Measurements from ENCODE around the gene ZFP91. TPM values are rescaled to one million over a fixed set of nuclear protein-coding genes. Genes with fewer than 3 reads are reported as not detected.

ZFP91 gene
- total RNA-seq, 1 experiment from 2014 or later, result 74.3 TPM

- Histone ChIP-seq H3K36me3 (ENCODE audit: insufficient read depth, low read length, poor library complexity, severe bottlenecking) (no peaks in the 10 kb centered on the region), H3K27me3 (replicated peaks; ENCODE audit: insufficient read depth, low read depth, low read length, poor library complexity) (no peaks in the 10 kb centered on the region), H3K4me3 (ENCODE audit: low read depth, low read length, poor library complexity, severe bottlenecking) (no peak overlapping the region), H3K27ac (ENCODE audit: low read depth, low read length, poor library complexity, severe bottlenecking) (no peak overlapping the region), H3K9me3 (ENCODE audit: low read depth, low read length, poor library complexity, severe bottlenecking) (no peaks in the 10 kb centered on the region), H3K4me1 (ENCODE audit: insufficient read depth, low read length, poor library complexity, severe bottlenecking) (no peaks in the 10 kb centered on the region)
- DNase-seq (ENCODE audit: low spot score), result no peak
- intact Hi-C loops (cut with micrococcal nuclease; ENCODE audit: unreplicated experiment), result no loop called here
- ChIA-PET POLR2A (ENCODE audit: low non-redundant PET) (no interaction called here), CTCF (no interaction called here)
- TF ChIP-seq CTCF (conservative IDR thresholded peaks at IDR 0.05; ENCODE audit: low read depth, low read length) (no peak), EZH2 (IDR thresholded peaks at IDR 0.05; ENCODE audit: borderline replicate concordance, low read depth, low read length, poor library complexity, severe bottlenecking) (no peak)
- BruUV-seq (replicated peaks), result no TSS peak
Measured at GRCh38 chr11:58656348-58656747, 77.5 kb downstream of the ZFP91 start.

GRCh38 chr11:58658623-58659022 is 79.8 kb downstream of the ZFP91 start:
- Histone ChIP-seq H3K9me3 (ENCODE audit: low read depth, low read length, poor library complexity, severe bottlenecking) (no peaks in the 10 kb centered on the region), H3K36me3 (ENCODE audit: insufficient read depth, low read length, poor library complexity, severe bottlenecking) (no peaks in the 10 kb centered on the region), H3K4me3 (ENCODE audit: low read depth, low read length, poor library complexity, severe bottlenecking) (no peak overlapping the region), H3K27me3 (replicated peaks; ENCODE audit: insufficient read depth, low read depth, low read length, poor library complexity) (no peaks in the 10 kb centered on the region), H3K4me1 (ENCODE audit: insufficient read depth, low read length, poor library complexity, severe bottlenecking) (no peaks in the 10 kb centered on the region), H3K27ac (ENCODE audit: low read depth, low read length, poor library complexity, severe bottlenecking) (no peak overlapping the region)
- BruUV-seq (replicated peaks), result no TSS peak
- CTCF ChIA-PET, result no interaction called here
- no peak for TF ChIP-seq CTCF (conservative IDR thresholded peaks at IDR 0.05; ENCODE audit: low read depth, low read length)
- TF ChIP-seq EZH2 (IDR thresholded peaks at IDR 0.05; ENCODE audit: borderline replicate concordance, low read depth, low read length, poor library complexity, severe bottlenecking), result no peak
- intact Hi-C loops (cut with micrococcal nuclease; ENCODE audit: unreplicated experiment), result no loop called here
- DNase-seq (ENCODE audit: low spot score), result no peak
- POLR2A ChIA-PET (ENCODE audit: low non-redundant PET), result no interaction called here

GRCh38 chr11:58659404-58659803 is 80.5 kb downstream of the ZFP91 start:
- intact Hi-C loops (cut with micrococcal nuclease; ENCODE audit: unreplicated experiment), result no loop called here
- H3K27ac ChIP-seq (ENCODE audit: low read depth, low read length, poor library complexity, severe bottlenecking), result no peak overlapping the region
- H3K4me1 ChIP-seq (ENCODE audit: insufficient read depth, low read length, poor library complexity, severe bottlenecking), result no peaks in the 10 kb centered on the region
- CTCF ChIA-PET, result no interaction called here
- no peak for DNase-seq (ENCODE audit: low spot score)
- no peaks in the 10 kb centered on the region for H3K36me3 ChIP-seq (ENCODE audit: insufficient read depth, low read length, poor library complexity, severe bottlenecking)
- POLR2A ChIA-PET (ENCODE audit: low non-redundant PET), result no interaction called here
- BruUV-seq (replicated peaks), result no TSS peak
- no peak overlapping the region for H3K4me3 ChIP-seq (ENCODE audit: low read depth, low read length, poor library complexity, severe bottlenecking)
- TF ChIP-seq EZH2 (IDR thresholded peaks at IDR 0.05; ENCODE audit: borderline replicate concordance, low read depth, low read length, poor library complexity, severe bottlenecking) (no peak), CTCF (conservative IDR thresholded peaks at IDR 0.05; ENCODE audit: low read depth, low read length) (no peak)
- no peaks in the 10 kb centered on the region for H3K9me3 ChIP-seq (ENCODE audit: low read depth, low read length, poor library complexity, severe bottlenecking)
- no peaks in the 10 kb centered on the region for H3K27me3 ChIP-seq (replicated peaks; ENCODE audit: insufficient read depth, low read depth, low read length, poor library complexity)
